SK-N-SH (cell line): ENCODE results near the gene HASPIN.

Source experiments
- FOXM1 ChIP-seq: IDR thresholded peaks from 2 replicates; pipeline ENCODE4 v1.4.0; 2012; ENCODE audit warnings: low read depth, mild to moderate bottlenecking
- RFX5 ChIP-seq: IDR thresholded peaks from 2 replicates; pipeline ENCODE4 v1.6.1; 2012; ENCODE audit warnings: mild to moderate bottlenecking, improper control_type of control experiment, low read length
- TF ChIP-seq, protein P1 (sequence below): fragments of 200-600 bp; sonication (generic); IDR thresholded peaks from 2 replicates; pipeline ENCODE4 v1.6.1; 2017; ENCODE audit warnings: antibody characterized with exemption, mild to moderate bottlenecking, moderate library complexity
- TF ChIP-seq, protein P2 (sequence below): fragments of 150-350 bp; IDR thresholded peaks from 2 replicates; pipeline ENCODE4 v1.6.1; 2017; ENCODE audit warnings: antibody characterized with exemption, low read length, low read depth, borderline replicate concordance
- TF ChIP-seq, protein P3 (sequence below): IDR thresholded peaks from 2 replicates; pipeline ENCODE4; 2012

DNA sequence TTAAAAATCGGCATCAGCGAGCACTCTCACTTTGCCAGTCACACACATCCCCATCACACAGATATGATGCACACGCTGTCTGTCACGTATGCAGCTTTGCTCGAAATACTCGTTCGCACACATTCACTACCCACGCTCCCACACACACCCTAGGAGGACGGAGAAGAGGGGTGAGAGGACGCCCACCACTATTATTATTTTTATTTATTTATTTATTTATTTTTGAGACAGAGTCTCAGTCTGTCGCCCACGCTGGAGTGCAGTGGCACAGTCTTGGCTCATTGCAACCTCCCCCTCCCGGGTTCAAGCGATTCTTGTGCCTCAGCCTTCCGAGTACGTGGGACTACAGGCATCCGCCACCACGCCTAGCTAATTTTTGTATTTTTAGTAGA, 30.4 kb downstream of the HASPIN start:
- TF ChIP-seq, protein P1, sequence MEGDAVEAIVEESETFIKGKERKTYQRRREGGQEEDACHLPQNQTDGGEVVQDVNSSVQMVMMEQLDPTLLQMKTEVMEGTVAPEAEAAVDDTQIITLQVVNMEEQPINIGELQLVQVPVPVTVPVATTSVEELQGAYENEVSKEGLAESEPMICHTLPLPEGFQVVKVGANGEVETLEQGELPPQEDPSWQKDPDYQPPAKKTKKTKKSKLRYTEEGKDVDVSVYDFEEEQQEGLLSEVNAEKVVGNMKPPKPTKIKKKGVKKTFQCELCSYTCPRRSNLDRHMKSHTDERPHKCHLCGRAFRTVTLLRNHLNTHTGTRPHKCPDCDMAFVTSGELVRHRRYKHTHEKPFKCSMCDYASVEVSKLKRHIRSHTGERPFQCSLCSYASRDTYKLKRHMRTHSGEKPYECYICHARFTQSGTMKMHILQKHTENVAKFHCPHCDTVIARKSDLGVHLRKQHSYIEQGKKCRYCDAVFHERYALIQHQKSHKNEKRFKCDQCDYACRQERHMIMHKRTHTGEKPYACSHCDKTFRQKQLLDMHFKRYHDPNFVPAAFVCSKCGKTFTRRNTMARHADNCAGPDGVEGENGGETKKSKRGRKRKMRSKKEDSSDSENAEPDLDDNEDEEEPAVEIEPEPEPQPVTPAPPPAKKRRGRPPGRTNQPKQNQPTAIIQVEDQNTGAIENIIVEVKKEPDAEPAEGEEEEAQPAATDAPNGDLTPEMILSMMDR: no peak
- TF ChIP-seq, protein P2, sequence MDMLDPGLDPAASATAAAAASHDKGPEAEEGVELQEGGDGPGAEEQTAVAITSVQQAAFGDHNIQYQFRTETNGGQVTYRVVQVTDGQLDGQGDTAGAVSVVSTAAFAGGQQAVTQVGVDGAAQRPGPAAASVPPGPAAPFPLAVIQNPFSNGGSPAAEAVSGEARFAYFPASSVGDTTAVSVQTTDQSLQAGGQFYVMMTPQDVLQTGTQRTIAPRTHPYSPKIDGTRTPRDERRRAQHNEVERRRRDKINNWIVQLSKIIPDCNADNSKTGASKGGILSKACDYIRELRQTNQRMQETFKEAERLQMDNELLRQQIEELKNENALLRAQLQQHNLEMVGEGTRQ: no peak
- TF ChIP-seq, protein P3, sequence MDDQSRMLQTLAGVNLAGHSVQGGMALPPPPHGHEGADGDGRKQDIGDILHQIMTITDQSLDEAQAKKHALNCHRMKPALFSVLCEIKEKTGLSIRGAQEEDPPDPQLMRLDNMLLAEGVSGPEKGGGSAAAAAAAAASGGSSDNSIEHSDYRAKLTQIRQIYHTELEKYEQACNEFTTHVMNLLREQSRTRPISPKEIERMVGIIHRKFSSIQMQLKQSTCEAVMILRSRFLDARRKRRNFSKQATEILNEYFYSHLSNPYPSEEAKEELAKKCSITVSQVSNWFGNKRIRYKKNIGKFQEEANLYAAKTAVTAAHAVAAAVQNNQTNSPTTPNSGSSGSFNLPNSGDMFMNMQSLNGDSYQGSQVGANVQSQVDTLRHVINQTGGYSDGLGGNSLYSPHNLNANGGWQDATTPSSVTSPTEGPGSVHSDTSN: no peak
- no peak for TF ChIP-seq FOXM1
- TF ChIP-seq RFX5: no peak
